Activated CD4-positive, alpha-beta T cell treated with anti-CD3 and anti-CD28 coated beads, Interleukin-2, amount 50 U/mL, for 4 hours (primary cell): ENCODE measurements around the gene VWF.

ENCODE experiments used
- DNase-seq, 2 experiments: peaks; one replicate each; pipeline ENCODE4 v3.0.0-alpha.2; 2020

Gene VWF

GRCh38 chr12:6056406-6057240 lies 67.8 kb downstream of the VWF start:
- DNase-seq = no peak

GRCh38 chr12:6053541-6053940 lies 70.9 kb downstream of the VWF start:
- no peak for DNase-seq

GRCh38 chr12:6052940-6053329 lies 71.5 kb downstream of the VWF start:
- no peak for DNase-seq

GRCh38 chr12:6052206-6052939 lies 72.1 kb downstream of the VWF start:
- DNase-seq = no peak

- DNase-seq = no peak
These were observed 74.5 kb downstream of the VWF start for GRCh38 chr12:6049992-6050391.

- no peak for DNase-seq
These were observed 74.9 kb downstream of the VWF start for GRCh38 chr12:6049587-6049986.

GRCh38 chr12:6047249-6048237 lies 76.9 kb downstream of the VWF start:
- DNase-seq = no peak

- DNase-seq = no peak
These were observed 77.8 kb downstream of the VWF start for GRCh38 chr12:6046511-6047180.

- DNase-seq = no peak
These were observed 79.0 kb downstream of the VWF start for GRCh38 chr12:6045438-6045837.

- no peak for DNase-seq
These were observed 80.4 kb downstream of the VWF start for GRCh38 chr12:6044082-6044481.

- DNase-seq = no peak
These were observed 82.0 kb downstream of the VWF start for GRCh38 chr12:6042446-6042845.

- no peak for DNase-seq
These were observed 82.6 kb downstream of the VWF start for GRCh38 chr12:6041891-6042290.

- DNase-seq = no peak
These were observed 83.7 kb downstream of the VWF start for GRCh38 chr12:6040815-6041214.

- peak in 1 of 2 experiments; percentile 34 for DNase-seq
These were observed 84.4 kb downstream of the VWF start for GRCh38 chr12:6039894-6040601.

- DNase-seq = no peak
These were observed 86.3 kb downstream of the VWF start for GRCh38 chr12:6038160-6038559.

GRCh38 chr12:6037459-6037858 lies 87.0 kb downstream of the VWF start:
- no peak for DNase-seq

GRCh38 chr12:6036509-6036908 lies 88.0 kb downstream of the VWF start:
- no peak for DNase-seq

- no peak for DNase-seq
These were observed 89.9 kb downstream of the VWF start for GRCh38 chr12:6034596-6034995.

- no peak for DNase-seq
These were observed 90.9 kb downstream of the VWF start for GRCh38 chr12:6033546-6033945.

- DNase-seq = no peak
These were observed 91.7 kb downstream of the VWF start for GRCh38 chr12:6032726-6033125.

- no peak for DNase-seq
These were observed 93.5 kb downstream of the VWF start for GRCh38 chr12:6031001-6031400.

- DNase-seq = no peak
These were observed 94.4 kb downstream of the VWF start for GRCh38 chr12:6030081-6030480.
